ENCODE measurements around the gene LENG8.

DNA sequence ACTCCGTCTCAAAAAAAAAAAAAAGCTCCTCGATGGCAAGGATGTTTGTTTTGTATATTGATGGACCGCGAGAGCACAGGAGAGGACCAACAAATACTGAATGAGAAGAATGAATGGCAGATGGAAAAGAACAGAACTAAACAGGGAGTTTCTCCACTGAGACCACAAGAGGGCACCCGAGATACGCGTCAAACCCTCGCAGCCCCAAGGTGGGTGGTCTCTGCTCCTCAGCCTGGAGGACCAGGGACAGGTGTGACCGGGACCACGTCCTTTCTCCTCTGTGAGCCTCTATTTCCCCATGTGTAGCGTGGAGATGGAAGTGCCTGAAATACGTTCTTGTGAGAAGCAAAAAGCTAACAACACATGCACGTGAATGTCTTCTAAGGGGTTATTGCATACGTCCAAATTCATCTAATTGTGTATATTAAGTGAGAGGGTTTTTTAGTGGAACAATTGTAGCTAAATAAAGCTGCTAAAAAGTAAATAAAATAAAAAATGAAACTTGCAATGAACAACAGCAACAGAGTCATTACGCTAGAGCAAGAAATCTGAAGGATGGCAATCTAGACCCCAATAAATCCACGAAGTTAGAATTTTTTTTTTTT, 32.4 kb downstream of the LENG8 start:
- TF ChIP-seq, protein P1, sequence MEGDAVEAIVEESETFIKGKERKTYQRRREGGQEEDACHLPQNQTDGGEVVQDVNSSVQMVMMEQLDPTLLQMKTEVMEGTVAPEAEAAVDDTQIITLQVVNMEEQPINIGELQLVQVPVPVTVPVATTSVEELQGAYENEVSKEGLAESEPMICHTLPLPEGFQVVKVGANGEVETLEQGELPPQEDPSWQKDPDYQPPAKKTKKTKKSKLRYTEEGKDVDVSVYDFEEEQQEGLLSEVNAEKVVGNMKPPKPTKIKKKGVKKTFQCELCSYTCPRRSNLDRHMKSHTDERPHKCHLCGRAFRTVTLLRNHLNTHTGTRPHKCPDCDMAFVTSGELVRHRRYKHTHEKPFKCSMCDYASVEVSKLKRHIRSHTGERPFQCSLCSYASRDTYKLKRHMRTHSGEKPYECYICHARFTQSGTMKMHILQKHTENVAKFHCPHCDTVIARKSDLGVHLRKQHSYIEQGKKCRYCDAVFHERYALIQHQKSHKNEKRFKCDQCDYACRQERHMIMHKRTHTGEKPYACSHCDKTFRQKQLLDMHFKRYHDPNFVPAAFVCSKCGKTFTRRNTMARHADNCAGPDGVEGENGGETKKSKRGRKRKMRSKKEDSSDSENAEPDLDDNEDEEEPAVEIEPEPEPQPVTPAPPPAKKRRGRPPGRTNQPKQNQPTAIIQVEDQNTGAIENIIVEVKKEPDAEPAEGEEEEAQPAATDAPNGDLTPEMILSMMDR (conservative IDR thresholded peaks at IDR 0.05; ENCODE audit: low read length), result peak; percentile 86
- no peak for TF ChIP-seq EZH2phosphoT487 (IDR thresholded peaks at IDR 0.05; ENCODE audit: borderline replicate concordance, low read depth, low read length)

All from OCI-LY7 (cell line).